Progenitor cell of endocrine pancreas (in vitro differentiated cells): ENCODE data around the gene TOMM6. TPM values are rescaled to one million over a fixed set of nuclear protein-coding genes. Genes with fewer than 3 reads are reported as not detected.

Experiments used
- DNase-seq: peaks from one replicate; pipeline ENCODE4 v3.0.0; 2021; ENCODE audit warnings: low spot score; ENCODE audit not compliant: unreplicated experiment
- H3K27ac Mint-ChIP-seq: 2 replicates; pipeline ENCODE4 v1.8.0; 2021; ENCODE audit warnings: mild to moderate bottlenecking, moderate library complexity, mixed read lengths
- H3K27me3 Mint-ChIP-seq: 2 replicates; pipeline ENCODE4 v1.8.0; 2021; ENCODE audit warnings: mixed read lengths
- H3K36me3 Mint-ChIP-seq: 2 replicates; pipeline ENCODE4 v1.8.0; 2022; ENCODE audit warnings: mixed read lengths; ENCODE audit not compliant: insufficient read depth
- H3K4me1 Mint-ChIP-seq: 2 replicates; pipeline ENCODE4 v1.8.0; 2021; ENCODE audit warnings: low read depth, mixed read lengths
- H3K4me3 Mint-ChIP-seq: 2 replicates; pipeline ENCODE4 v1.8.0; 2021; ENCODE audit warnings: low read depth, mild to moderate bottlenecking, moderate library complexity, mixed read lengths
- H3K9me3 Mint-ChIP-seq: 2 replicates; pipeline ENCODE4 v1.8.0; 2021; ENCODE audit warnings: low read depth, mixed read lengths
- CTCF ChIP-seq: fragments of 200-600 bp; sonication (generic); IDR thresholded peaks from one replicate; pipeline ENCODE4 v1.5.0; 2021; ENCODE audit warnings: antibody characterized with exemption, mild to moderate bottlenecking; ENCODE audit not compliant: unreplicated experiment
- total RNA-seq: library from RNA; stranded (reverse); gene quantifications from 2 replicates; pipeline ENCODE4 v1.2.1, GENCODE V29; 2021

The TOMM6 gene
- total RNA-seq, 1 donor from 2014 or later: 172 TPM

- no peaks in the 10 kb centered on the region for H3K36me3 Mint-ChIP-seq
- no peak overlapping the region for H3K4me3 Mint-ChIP-seq
- no peaks in the 10 kb centered on the region for H3K9me3 Mint-ChIP-seq
- no peaks in the 10 kb centered on the region for H3K4me1 Mint-ChIP-seq
- H3K27me3 Mint-ChIP-seq: peaks cover 17% of the 10 kb centered on the region
- no peak for TF ChIP-seq CTCF
- no peak overlapping the region for H3K27ac Mint-ChIP-seq
- DNase-seq: no peak
Observed at GRCh38 chr6:41757931-41758640, 29.4 kb upstream of the TOMM6 start.

GRCh38 chr6:41758641-41759035 is 28.9 kb upstream of the TOMM6 start:
- Mint-ChIP-seq H3K4me1 (no peaks in the 10 kb centered on the region), H3K9me3 (no peaks in the 10 kb centered on the region), H3K4me3 (no peak overlapping the region), H3K27ac (no peak overlapping the region), H3K27me3 (peaks cover 15% of the 10 kb centered on the region), H3K36me3 (no peaks in the 10 kb centered on the region)
- TF ChIP-seq CTCF: no peak
- DNase-seq: no peak

- Mint-ChIP-seq H3K9me3 (no peaks in the 10 kb centered on the region), H3K36me3 (no peaks in the 10 kb centered on the region), H3K4me1 (no peaks in the 10 kb centered on the region), H3K27me3 (peaks cover 15% of the 10 kb centered on the region), H3K4me3 (no peak overlapping the region), H3K27ac (no peak overlapping the region)
- TF ChIP-seq CTCF: no peak
- DNase-seq: no peak
Observed at GRCh38 chr6:41759106-41759904, 28.2 kb upstream of the TOMM6 start.

GRCh38 chr6:41759905-41760579 is 27.5 kb upstream of the TOMM6 start:
- peaks cover 12% of the 10 kb centered on the region for H3K27me3 Mint-ChIP-seq

More at GRCh38 chr6:41759905-41760579, 27.5 kb upstream of the TOMM6 start:
- H3K4me3 Mint-ChIP-seq: no peak overlapping the region
- no peak overlapping the region for H3K27ac Mint-ChIP-seq
- no peaks in the 10 kb centered on the region for H3K9me3 Mint-ChIP-seq
- no peaks in the 10 kb centered on the region for H3K4me1 Mint-ChIP-seq
- no peak for TF ChIP-seq CTCF
- DNase-seq: no peak
- no peaks in the 10 kb centered on the region for H3K36me3 Mint-ChIP-seq
